HepG2 (cell line): ENCODE data around the gene TRIO.

ENCODE experiments used
- ATF3 ChIP-seq: sonication (generic); formaldehyde crosslinking; IDR thresholded peaks from 2 replicates; pipeline ENCODE4 v1.4.0; 2020; ENCODE audit warnings: missing genetic modification reagents
- EZH2 ChIP-seq: conservative IDR thresholded peaks from 2 replicates; pipeline ENCODE4 v1.6.1; 2012; ENCODE audit warnings: mild to moderate bottlenecking, low read depth, low read length, moderate library complexity
- HDAC2 ChIP-seq: sonication (generic); formaldehyde crosslinking; IDR thresholded peaks from 2 replicates; pipeline ENCODE4 v1.4.0; 2020; ENCODE audit warnings: missing genetic modification reagents
- KLF12 ChIP-seq: sonication (generic); formaldehyde crosslinking; IDR thresholded peaks from 2 replicates; pipeline ENCODE4 v1.4.0; 2020; ENCODE audit warnings: missing genetic modification reagents, borderline replicate concordance
- MAX ChIP-seq: IDR thresholded peaks from 2 replicates; pipeline ENCODE4 v1.6.1; 2012; ENCODE audit warnings: inconsistent platforms
- PHF8 ChIP-seq: sonication (generic); formaldehyde crosslinking; IDR thresholded peaks from 2 replicates; pipeline ENCODE4 v1.5.0; 2020; ENCODE audit warnings: missing genetic modification reagents
- PITX1 ChIP-seq: sonication (generic); formaldehyde crosslinking; IDR thresholded peaks from 2 replicates; pipeline ENCODE4 v1.5.1; 2020; ENCODE audit warnings: mild to moderate bottlenecking, missing genetic modification reagents
- TGIF2 ChIP-seq: IDR thresholded peaks from 2 replicates; pipeline ENCODE4 v1.6.1; 2016; ENCODE audit warnings: control low read depth, missing compliant biosample characterization
- ZNF207 ChIP-seq: fragments of 450-650 bp; IDR thresholded peaks from 2 replicates; pipeline ENCODE4 v1.6.1; 2016; ENCODE audit warnings: antibody characterized with exemption, borderline replicate concordance
- ZNF761 ChIP-seq: sonication (generic); formaldehyde crosslinking; conservative IDR thresholded peaks from 2 replicates; pipeline ENCODE4 v1.4.0; 2020; ENCODE audit warnings: mild to moderate bottlenecking, missing genetic modification reagents
- ZSCAN12 ChIP-seq: sonication (generic); formaldehyde crosslinking; IDR thresholded peaks from 2 replicates; pipeline ENCODE4 v1.9.0; 2021; ENCODE audit warnings: mild to moderate bottlenecking, missing genetic modification reagents
- ZSCAN30 ChIP-seq: sonication (generic); formaldehyde crosslinking; IDR thresholded peaks from 2 replicates; pipeline ENCODE4 v1.5.0; 2020; ENCODE audit warnings: mild to moderate bottlenecking, missing genetic modification reagents

- TF ChIP-seq ZSCAN30 (no peak), EZH2 (no peak), TGIF2 (CRISPR knock-in tag) (no peak), HDAC2 (CRISPR knock-in tag) (no peak), MAX (no peak), ZNF761 (CRISPR knock-in tag) (no peak), KLF12 (CRISPR knock-in tag) (no peak), PITX1 (CRISPR knock-in tag) (no peak), ZSCAN12 (CRISPR knock-in tag) (no peak), ATF3 (no peak), ZNF207 (no peak), PHF8 (no peak)
Measured at GRCh38 chr5:14326035-14326903, 183.1 kb downstream of the TRIO start.
